ENCODE results near the gene RANBP17. TPM values are rescaled to one million over a fixed set of nuclear protein-coding genes. Genes with fewer than 3 reads are reported as not detected.
"Not testable (repeated sequence)": the region's sequence is repeated elsewhere in the genome, so short reads cannot be mapped to it uniquely, and the experiment has no call there.

RANBP17 gene
- total RNA-seq, 1 donor from 2014 or later = 12.3 TPM

DNA sequence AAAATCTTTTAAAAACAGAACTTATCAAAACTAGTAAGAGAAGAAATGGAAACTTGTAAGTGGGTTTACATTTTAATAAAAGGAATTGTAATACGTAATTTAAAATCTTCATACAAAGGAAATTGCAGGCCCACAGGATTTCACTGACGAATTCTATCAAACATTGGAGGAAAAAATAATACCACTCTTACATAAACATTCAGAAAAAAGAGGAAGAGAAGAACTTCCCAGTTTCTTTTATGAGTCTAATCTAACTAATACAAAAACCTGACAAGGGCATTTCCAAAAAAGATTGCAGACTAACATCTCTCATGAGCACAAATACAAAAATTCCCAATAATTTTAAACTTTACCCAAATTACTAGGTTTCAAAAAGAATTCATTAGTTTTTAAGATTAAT, 149.0 kb downstream of the RANBP17 start:
- intact Hi-C loops (cut with DNase I) = no loop called here
- no peak for DNase-seq
- TF ChIP-seq, protein P1, sequence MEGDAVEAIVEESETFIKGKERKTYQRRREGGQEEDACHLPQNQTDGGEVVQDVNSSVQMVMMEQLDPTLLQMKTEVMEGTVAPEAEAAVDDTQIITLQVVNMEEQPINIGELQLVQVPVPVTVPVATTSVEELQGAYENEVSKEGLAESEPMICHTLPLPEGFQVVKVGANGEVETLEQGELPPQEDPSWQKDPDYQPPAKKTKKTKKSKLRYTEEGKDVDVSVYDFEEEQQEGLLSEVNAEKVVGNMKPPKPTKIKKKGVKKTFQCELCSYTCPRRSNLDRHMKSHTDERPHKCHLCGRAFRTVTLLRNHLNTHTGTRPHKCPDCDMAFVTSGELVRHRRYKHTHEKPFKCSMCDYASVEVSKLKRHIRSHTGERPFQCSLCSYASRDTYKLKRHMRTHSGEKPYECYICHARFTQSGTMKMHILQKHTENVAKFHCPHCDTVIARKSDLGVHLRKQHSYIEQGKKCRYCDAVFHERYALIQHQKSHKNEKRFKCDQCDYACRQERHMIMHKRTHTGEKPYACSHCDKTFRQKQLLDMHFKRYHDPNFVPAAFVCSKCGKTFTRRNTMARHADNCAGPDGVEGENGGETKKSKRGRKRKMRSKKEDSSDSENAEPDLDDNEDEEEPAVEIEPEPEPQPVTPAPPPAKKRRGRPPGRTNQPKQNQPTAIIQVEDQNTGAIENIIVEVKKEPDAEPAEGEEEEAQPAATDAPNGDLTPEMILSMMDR (IDR thresholded peaks at IDR 0.05) = no peak
- H3K4me3 ChIP-seq = no peak overlapping the region
- no peak overlapping the region for H3K27ac ChIP-seq
- no peaks in the 10 kb centered on the region for H3K9me3 ChIP-seq
- H3K4me1 ChIP-seq = no peaks in the 10 kb centered on the region
- ATAC-seq = no peak
- H3K27me3 ChIP-seq (ENCODE audit: low read depth) = no peaks in the 10 kb centered on the region
- H3K36me3 ChIP-seq = no peaks in the 10 kb centered on the region

DNA sequence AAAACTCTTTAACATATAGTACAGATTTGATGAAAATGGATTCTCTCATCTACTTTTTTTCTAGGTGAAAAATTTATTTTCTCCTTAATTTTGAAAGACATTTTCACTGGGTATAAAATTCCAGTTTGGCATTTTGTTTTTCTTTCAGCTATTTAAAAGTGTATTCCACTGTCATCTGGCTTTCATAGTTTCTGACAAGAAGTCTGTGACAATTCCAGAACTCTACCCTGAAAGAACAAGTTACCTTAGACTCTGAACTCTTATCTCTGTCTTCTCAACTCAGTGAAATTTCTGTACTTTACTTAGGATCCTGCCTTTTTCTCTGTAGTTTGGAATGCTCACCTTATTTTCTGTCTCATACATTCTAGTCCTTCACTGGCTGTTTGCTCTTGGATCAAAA, 161.7 kb downstream of the RANBP17 start:
- peaks cover 16% of the 10 kb centered on the region for H3K9me3 ChIP-seq
- H3K27me3 ChIP-seq (ENCODE audit: low read depth) = no peaks in the 10 kb centered on the region
- H3K4me3 ChIP-seq = no peak overlapping the region
- TF ChIP-seq, protein P1 (IDR thresholded peaks at IDR 0.05) = no peak
- no peaks in the 10 kb centered on the region for H3K4me1 ChIP-seq
- ATAC-seq (no peak), DNase-seq (no peak)
- no peak overlapping the region for H3K27ac ChIP-seq
- H3K36me3 ChIP-seq = no peaks in the 10 kb centered on the region
- intact Hi-C loops (cut with DNase I) = no loop called here

DNA sequence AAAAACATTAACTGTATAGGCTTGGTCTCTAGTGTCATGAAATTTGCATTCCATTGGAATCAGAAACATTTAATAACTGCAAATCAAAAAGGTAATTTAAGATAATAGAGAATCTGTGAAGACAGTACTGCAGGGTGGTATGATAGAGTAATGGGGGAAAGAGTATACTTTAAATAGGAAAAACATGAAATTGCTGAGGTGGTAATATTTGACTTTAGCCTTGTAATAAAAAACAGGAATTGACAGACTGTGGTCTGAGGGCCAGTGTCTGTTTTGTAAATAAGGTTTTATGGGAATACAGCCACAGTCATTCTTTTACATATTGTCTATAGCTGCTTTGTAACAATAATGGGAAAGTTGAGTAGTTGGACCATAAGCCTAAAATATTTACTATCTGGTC, 162.3 kb downstream of the RANBP17 start:
- Histone ChIP-seq H3K4me3 (no peak overlapping the region), H3K27ac (no peak overlapping the region), H3K9me3 (peaks cover 16% of the 10 kb centered on the region), H3K27me3 (ENCODE audit: low read depth) (no peaks in the 10 kb centered on the region), H3K36me3 (no peaks in the 10 kb centered on the region), H3K4me1 (no peaks in the 10 kb centered on the region)
- DNase-seq = no peak
- ATAC-seq = no peak
- intact Hi-C loops (cut with DNase I) = no loop called here
- TF ChIP-seq, protein P1 (IDR thresholded peaks at IDR 0.05) = no peak

DNA sequence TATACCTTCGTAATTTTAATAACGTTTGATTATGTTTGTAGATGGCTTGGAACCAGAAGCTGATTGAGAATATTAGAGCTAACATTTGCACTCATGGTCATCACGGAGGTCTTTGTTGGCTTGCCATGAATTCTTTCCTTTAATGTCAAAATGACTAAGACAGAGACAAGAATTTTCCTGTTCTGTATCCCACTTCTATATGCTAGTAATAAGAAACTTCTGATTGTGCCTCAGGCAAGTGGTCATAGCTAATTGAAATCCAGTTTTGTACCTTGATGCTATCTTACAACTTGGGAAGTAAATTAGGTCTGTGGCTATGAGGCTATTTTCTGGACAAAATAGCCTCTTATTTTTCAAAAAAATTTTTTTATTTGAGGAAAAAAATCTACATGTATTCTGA, 167.6 kb downstream of the RANBP17 start:
- H3K27me3 ChIP-seq (ENCODE audit: low read depth) = no peaks in the 10 kb centered on the region
- ATAC-seq (no peak), DNase-seq (no peak)
- H3K4me3 ChIP-seq = no peak overlapping the region
- intact Hi-C loops (cut with DNase I) = no loop called here
- no peaks in the 10 kb centered on the region for H3K36me3 ChIP-seq
- H3K27ac ChIP-seq = no peak overlapping the region
- H3K9me3 ChIP-seq = no peaks in the 10 kb centered on the region
- H3K4me1 ChIP-seq = no peaks in the 10 kb centered on the region
- TF ChIP-seq, protein P1 (IDR thresholded peaks at IDR 0.05) = no peak

DNA sequence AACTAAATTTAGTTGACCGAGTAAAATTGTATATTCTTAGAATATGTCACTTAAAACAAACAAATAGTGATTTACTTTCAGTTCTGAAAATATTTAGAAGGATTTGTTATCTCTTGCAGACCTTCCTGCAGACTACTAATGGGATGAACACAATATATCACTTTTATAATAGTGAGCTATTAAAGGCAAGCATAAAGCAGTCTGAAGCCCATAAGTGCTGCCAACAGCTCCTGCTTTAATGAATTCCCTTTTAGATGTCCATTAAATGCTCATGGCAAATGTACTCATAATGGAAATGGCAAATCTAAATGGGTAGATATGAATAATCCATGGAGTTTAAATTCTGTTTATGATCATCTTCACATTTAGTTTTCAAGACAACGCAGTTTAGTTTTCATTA, 170.2 kb downstream of the RANBP17 start:
- ATAC-seq = no peak
- TF ChIP-seq, protein P1 (IDR thresholded peaks at IDR 0.05) = no peak
- DNase-seq = no peak
- H3K27ac ChIP-seq = no peak overlapping the region
- H3K4me1 ChIP-seq = no peaks in the 10 kb centered on the region
- H3K27me3 ChIP-seq (ENCODE audit: low read depth) = no peaks in the 10 kb centered on the region
- intact Hi-C loops (cut with DNase I) = no loop called here
- no peaks in the 10 kb centered on the region for H3K9me3 ChIP-seq
- H3K4me3 ChIP-seq = no peak overlapping the region
- H3K36me3 ChIP-seq = no peaks in the 10 kb centered on the region

DNA sequence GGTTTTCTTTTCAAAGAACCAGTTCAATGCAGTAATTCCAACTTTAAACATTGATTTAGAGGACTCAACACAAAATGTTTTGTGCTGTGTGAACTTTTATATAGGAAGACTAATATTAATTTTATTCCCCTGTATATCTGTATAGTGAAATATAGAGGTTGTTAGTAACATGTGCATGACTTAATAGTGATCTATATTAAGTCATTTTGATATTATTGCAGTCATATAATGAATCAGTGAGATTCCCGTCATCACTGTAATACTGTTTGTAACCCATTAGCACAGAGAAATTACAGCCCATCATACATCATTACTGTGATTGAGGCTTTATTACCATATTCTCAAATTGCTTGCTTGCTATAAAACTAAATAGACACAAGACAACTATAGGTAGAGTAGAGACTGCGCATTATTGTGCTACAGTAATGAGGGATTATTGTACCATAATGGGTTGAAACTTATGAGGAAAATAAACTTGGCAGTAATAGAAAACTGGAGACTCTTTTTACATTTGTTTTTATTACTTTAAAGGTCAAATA, 170.7 kb downstream of the RANBP17 start:
- TF ChIP-seq, protein P1 (IDR thresholded peaks at IDR 0.05) = no peak
- no peaks in the 10 kb centered on the region for H3K36me3 ChIP-seq
- no peaks in the 10 kb centered on the region for H3K9me3 ChIP-seq
- DNase-seq (no peak), ATAC-seq (no peak)
- H3K27me3 ChIP-seq (ENCODE audit: low read depth) = no peaks in the 10 kb centered on the region
- no peak overlapping the region for H3K4me3 ChIP-seq
- intact Hi-C loops (cut with DNase I) = no loop called here
- H3K27ac ChIP-seq = no peak overlapping the region
- no peaks in the 10 kb centered on the region for H3K4me1 ChIP-seq

DNA sequence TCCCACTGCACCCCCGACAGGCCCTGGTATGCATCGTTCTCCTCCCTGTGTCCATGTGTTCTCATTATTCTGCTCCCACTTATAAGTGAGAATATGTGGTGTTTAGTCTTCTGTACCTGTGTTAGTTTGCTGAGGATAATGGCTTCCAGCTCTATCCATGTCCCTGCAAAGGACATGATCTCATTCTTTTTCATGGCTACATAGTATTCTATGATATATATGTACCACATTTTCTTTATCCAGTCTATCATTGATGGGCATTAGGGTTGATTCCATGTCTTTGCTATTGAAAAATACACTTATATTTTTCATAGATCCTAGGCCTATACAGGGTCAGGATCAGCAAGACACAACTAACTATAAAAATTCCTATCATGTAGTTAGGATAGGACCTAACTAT, 180.1 kb downstream of the RANBP17 start:
- H3K4me3 ChIP-seq; H3K9me3 ChIP-seq; H3K36me3 ChIP-seq; H3K27ac ChIP-seq; H3K4me1 ChIP-seq; intact Hi-C loops (cut with DNase I); H3K27me3 ChIP-seq (ENCODE audit: low read depth); ATAC-seq; DNase-seq: not testable (repeated sequence)

All from lower lobe of right lung (tissue), 2 donors.